ENCODE results near the gene USP3.
A peak's percentile ranks its signal among the peaks of the same experiment; 100 is the strongest.
"Not testable (repeated sequence)": the region's sequence is repeated elsewhere in the genome, so short reads cannot be mapped to it uniquely, and the experiment has no call there.

Gene USP3

DNA sequence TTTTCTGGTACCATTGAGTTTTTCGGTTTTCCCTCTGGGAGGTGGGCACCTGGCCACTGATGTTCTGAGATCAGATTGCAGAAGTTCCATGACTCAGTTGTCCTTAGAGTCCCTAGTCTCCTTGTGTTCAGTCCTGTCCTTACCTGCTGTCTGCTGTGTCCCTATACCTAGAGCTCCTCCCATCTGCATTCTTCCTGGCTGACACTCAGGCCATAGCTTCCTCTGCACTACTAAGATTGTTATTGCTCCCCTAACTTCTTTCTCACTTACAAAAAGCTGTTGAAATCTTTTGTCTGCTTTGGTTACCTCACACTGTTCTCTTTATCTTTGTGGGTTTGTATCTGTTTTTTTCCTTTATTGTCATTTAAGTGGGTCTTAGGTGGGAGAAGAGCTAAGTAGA lies 13.2 kb downstream of the USP3 start:
- H3K4me3 ChIP-seq (ENCODE audit: low read depth, low read length) = no peak overlapping the region
- TF ChIP-seq, protein P1, sequence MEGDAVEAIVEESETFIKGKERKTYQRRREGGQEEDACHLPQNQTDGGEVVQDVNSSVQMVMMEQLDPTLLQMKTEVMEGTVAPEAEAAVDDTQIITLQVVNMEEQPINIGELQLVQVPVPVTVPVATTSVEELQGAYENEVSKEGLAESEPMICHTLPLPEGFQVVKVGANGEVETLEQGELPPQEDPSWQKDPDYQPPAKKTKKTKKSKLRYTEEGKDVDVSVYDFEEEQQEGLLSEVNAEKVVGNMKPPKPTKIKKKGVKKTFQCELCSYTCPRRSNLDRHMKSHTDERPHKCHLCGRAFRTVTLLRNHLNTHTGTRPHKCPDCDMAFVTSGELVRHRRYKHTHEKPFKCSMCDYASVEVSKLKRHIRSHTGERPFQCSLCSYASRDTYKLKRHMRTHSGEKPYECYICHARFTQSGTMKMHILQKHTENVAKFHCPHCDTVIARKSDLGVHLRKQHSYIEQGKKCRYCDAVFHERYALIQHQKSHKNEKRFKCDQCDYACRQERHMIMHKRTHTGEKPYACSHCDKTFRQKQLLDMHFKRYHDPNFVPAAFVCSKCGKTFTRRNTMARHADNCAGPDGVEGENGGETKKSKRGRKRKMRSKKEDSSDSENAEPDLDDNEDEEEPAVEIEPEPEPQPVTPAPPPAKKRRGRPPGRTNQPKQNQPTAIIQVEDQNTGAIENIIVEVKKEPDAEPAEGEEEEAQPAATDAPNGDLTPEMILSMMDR (IDR thresholded peaks at IDR 0.05; ENCODE audit: low read depth, low read length) = no peak
- no peak for DNase-seq (ENCODE audit: low read depth, low spot score)
- in situ Hi-C loops (cut with HindIII; ENCODE audit: low sequenced_read_pairs) = no loop called here

DNA sequence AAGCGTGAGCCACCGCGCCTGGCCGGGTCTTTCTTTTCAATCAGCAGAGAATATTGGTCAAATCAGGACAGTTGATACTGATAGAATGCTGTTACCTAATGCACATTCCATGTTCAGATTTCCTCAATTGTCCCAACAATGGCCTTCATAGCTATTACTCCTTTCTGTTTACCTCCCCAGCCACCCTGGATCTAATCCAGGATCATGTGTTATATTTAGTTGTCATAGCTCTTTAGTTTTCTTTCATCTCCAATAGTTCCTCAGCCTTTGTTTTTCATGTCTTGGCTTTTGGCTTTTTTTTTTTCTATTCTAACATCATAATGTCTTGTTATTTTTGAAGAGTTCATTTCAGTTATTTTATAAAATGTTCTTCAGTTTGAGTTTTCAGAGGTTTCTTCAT lies 14.6 kb downstream of the USP3 start:
- no peak overlapping the region for H3K4me3 ChIP-seq (ENCODE audit: low read depth, low read length)
- in situ Hi-C loops (cut with HindIII; ENCODE audit: low sequenced_read_pairs) = no loop called here
- TF ChIP-seq, protein P1 (IDR thresholded peaks at IDR 0.05; ENCODE audit: low read depth, low read length) = no peak
- DNase-seq (ENCODE audit: low read depth, low spot score) = no peak

DNA sequence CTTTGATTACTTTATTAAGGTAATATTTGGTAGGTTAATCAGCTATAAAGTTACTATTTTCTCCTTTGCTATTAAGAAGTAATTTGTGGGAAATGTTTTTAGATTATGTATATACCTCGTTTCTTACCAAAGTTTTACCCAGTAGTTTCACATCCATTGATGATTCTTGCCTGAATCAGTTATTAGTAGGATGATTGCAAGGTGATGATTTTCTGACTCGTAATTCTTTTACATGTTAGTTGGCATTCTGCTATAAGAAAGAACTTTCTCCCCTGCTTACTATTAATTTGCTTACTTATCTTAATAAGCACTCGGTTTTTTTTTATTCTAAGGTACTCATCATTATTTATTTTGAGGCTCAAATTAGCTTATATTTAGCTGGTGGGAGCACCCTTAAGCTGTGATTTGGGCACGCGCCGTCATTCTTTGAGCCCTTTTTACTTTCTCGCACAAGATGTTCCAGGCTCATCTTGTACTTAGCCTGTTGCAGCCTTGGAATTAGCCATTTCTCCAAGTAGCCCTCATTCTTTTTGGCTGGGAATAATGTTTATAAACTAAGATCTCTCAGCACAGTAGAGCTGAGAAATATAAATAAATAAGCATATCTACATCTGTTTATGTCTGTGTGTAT lies 15.3 kb downstream of the USP3 start:
- no peak for DNase-seq (ENCODE audit: low read depth, low spot score)
- no peak overlapping the region for H3K4me3 ChIP-seq (ENCODE audit: low read depth, low read length)
- TF ChIP-seq, protein P1 (IDR thresholded peaks at IDR 0.05; ENCODE audit: low read depth, low read length) = no peak
- in situ Hi-C loops (cut with HindIII; ENCODE audit: low sequenced_read_pairs) = no loop called here

DNA sequence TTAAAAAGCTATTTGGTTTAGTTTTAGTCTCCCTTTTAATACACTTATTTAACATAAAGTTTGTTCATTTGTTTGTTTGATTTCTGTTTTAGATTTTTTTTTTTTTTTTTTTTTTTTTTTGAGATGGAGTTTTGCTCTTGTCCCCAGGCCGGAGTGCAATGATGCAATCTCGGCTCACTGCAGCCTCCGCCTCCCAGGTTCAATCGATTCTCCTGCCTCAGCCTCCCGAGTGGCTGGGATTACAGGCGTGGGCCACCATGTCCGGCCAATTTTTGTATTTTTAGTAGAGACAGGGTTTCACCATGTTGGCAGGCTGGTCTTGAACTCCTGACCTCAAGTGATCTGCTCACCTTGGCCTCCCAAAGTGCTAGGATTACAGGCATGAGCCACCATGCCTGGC lies 16.1 kb downstream of the USP3 start:
- DNase-seq (ENCODE audit: low read depth, low spot score); in situ Hi-C loops (cut with HindIII; ENCODE audit: low sequenced_read_pairs); H3K4me3 ChIP-seq (ENCODE audit: low read depth, low read length): not testable (repeated sequence)

DNA sequence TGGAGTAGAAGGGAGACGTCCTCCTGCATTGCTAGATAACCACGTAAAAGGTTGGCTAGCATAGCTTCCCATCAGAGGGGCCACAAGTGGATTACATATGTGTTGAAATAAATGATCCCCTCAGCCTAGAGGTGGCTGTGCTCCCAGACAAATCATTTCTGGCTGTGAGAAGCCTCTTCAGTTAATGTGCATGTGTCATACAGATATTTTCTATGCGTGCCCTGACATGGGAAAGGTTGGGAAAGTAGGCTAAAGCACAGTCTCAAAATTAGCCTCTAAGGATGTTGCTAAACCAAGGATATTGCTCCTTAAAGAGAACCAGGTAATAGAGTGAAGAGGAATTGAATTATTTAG lies 17.8 kb downstream of the USP3 start:
- TF ChIP-seq, protein P1 (IDR thresholded peaks at IDR 0.05; ENCODE audit: low read depth, low read length) = no peak
- in situ Hi-C loops (cut with HindIII; ENCODE audit: low sequenced_read_pairs) = no loop called here
- DNase-seq (ENCODE audit: low read depth, low spot score) = no peak
- H3K4me3 ChIP-seq (ENCODE audit: low read depth, low read length) = no peak overlapping the region

DNA sequence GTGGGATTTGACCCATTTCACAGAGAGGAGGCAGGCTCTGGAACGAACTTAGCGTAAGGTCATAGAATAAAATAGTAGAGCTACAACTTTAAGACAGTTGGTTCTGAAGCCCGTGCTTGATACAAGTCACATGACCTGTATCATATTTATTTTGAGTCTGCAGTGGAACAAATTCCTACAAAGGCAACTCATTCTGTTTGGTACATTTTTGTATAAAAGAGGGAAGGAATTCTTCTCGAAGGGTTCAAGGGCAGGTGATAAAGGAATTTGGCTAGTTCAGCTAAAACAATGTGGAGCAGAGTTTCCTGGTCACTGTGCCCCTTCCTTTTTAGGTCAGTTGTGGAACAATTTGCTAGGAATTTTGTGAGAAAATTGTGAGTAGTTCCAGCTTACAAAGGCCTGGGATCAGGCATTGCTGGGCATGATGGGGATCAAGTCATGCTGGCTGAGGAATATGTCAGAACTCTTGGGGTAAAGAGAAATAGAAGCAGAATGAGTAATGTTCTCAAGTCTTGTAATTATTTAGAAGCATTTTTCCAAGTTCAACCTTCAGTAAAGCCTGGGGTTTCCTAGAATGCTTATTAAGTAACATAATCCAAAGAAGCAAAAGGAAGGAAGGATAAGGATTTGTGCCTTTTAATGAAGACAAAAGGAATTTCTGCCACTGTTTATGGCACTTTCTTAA lies 19.1 kb downstream of the USP3 start:
- TF ChIP-seq, protein P1 (IDR thresholded peaks at IDR 0.05; ENCODE audit: low read depth, low read length) = no peak
- in situ Hi-C loops (cut with HindIII; ENCODE audit: low sequenced_read_pairs) = no loop called here
- H3K4me3 ChIP-seq (ENCODE audit: low read depth, low read length) = no peak overlapping the region
- DNase-seq (ENCODE audit: low read depth, low spot score) = peak; percentile 29

DNA sequence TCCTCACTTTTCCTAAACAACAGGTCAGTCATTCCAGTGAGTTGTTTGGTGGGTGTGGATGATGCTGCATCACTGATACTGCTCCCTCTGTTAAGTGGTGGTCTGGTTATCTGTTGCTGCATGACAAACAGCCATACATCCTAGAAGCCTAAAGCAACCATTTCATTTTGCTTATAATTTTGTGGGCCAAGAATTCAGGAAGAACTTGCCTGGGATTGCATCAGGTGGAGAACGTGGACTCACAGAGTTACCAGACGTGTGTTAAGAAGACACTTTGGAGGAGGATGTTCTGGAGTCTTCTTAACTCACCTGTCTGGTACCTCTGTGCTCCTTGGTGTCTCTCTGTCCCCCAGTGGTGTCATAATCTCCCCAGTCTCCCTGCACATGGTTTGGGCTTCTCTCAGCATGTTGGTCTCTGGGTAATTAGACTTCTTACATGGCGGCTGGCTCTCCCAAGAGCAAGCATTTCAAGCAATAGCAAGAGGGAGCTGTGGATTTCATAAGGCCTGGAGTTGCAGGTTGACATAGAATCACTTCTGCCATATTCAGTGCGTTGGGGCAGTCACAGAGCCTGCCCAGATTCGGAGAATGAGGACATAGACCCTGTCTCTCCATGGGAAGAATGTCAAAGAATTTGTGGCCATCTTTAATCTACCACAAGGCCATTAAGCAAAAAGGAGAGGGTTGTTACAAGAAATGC lies 20.1 kb downstream of the USP3 start:
- in situ Hi-C loops (cut with HindIII; ENCODE audit: low sequenced_read_pairs) = no loop called here
- no peak for DNase-seq (ENCODE audit: low read depth, low spot score)
- H3K4me3 ChIP-seq (ENCODE audit: low read depth, low read length) = no peak overlapping the region
- TF ChIP-seq, protein P1 (IDR thresholded peaks at IDR 0.05; ENCODE audit: low read depth, low read length) = no peak

Measured in astrocyte of the spinal cord (primary cell).